Measurements from ENCODE around the gene AOAH. TPM values are rescaled to one million over a fixed set of nuclear protein-coding genes. Genes with fewer than 3 reads are reported as not detected.

AOAH gene
- total RNA-seq, 1 experiment from 2014 or later, result not detected

- no TSS peak for BruUV-seq (replicated peaks)
- CTCF ChIA-PET, result interaction anchor here (0.6 kb wide), 2 partner anchors 93 to 231 kb away, joined by 3 read pairs; no protein-coding TSS in a partner anchor
- H3K27ac Mint-ChIP-seq (ENCODE audit: low read depth, unreplicated experiment), result no peak overlapping the region
- POLR2A ChIA-PET, result no interaction called here
- H3K4me1 Mint-ChIP-seq (ENCODE audit: insufficient read depth, unreplicated experiment), result no peaks in the 10 kb centered on the region
- intact Hi-C loops (cut with micrococcal nuclease), result no loop called here
- no peak overlapping the region for H3K4me3 Mint-ChIP-seq (ENCODE audit: unreplicated experiment)
- H3K9me3 Mint-ChIP-seq (ENCODE audit: unreplicated experiment), result no peaks in the 10 kb centered on the region
- H3K27me3 Mint-ChIP-seq (ENCODE audit: insufficient read depth, unreplicated experiment), result no peaks in the 10 kb centered on the region
- no peak for DNase-seq (ENCODE audit: unreplicated experiment)
- H3K36me3 Mint-ChIP-seq (ENCODE audit: insufficient read depth, unreplicated experiment), result no peaks in the 10 kb centered on the region
- TF ChIP-seq CTCF (IDR thresholded peaks at IDR 0.05; ENCODE audit: unreplicated experiment), result no peak
These were observed 175.3 kb downstream of the AOAH start for GRCh38 chr7:36549029-36549428.

GRCh38 chr7:36547416-36547815 lies 176.9 kb downstream of the AOAH start:
- ChIA-PET POLR2A (no interaction called here), CTCF (no interaction called here)
- Mint-ChIP-seq H3K4me3 (ENCODE audit: unreplicated experiment) (no peak overlapping the region), H3K9me3 (ENCODE audit: unreplicated experiment) (no peaks in the 10 kb centered on the region), H3K27ac (ENCODE audit: low read depth, unreplicated experiment) (no peak overlapping the region), H3K4me1 (ENCODE audit: insufficient read depth, unreplicated experiment) (no peaks in the 10 kb centered on the region), H3K36me3 (ENCODE audit: insufficient read depth, unreplicated experiment) (no peaks in the 10 kb centered on the region), H3K27me3 (ENCODE audit: insufficient read depth, unreplicated experiment) (no peaks in the 10 kb centered on the region)
- DNase-seq (ENCODE audit: unreplicated experiment), result peak; percentile 55
- no peak for TF ChIP-seq CTCF (IDR thresholded peaks at IDR 0.05; ENCODE audit: unreplicated experiment)
- no TSS peak for BruUV-seq (replicated peaks)
- intact Hi-C loops (cut with micrococcal nuclease), result no loop called here

- Mint-ChIP-seq H3K4me3 (ENCODE audit: unreplicated experiment) (no peak overlapping the region), H3K27me3 (ENCODE audit: insufficient read depth, unreplicated experiment) (no peaks in the 10 kb centered on the region), H3K27ac (ENCODE audit: low read depth, unreplicated experiment) (no peak overlapping the region), H3K36me3 (ENCODE audit: insufficient read depth, unreplicated experiment) (no peaks in the 10 kb centered on the region), H3K4me1 (ENCODE audit: insufficient read depth, unreplicated experiment) (no peaks in the 10 kb centered on the region), H3K9me3 (ENCODE audit: unreplicated experiment) (no peaks in the 10 kb centered on the region)
- POLR2A ChIA-PET, result no interaction called here
- no TSS peak for BruUV-seq (replicated peaks)
- intact Hi-C loops (cut with micrococcal nuclease), result no loop called here
- TF ChIP-seq CTCF (IDR thresholded peaks at IDR 0.05; ENCODE audit: unreplicated experiment), result no peak
- DNase-seq (ENCODE audit: unreplicated experiment), result no peak
- CTCF ChIA-PET, result interaction anchor here (0.5 to 0.7 kb wide), 5 partner anchors 376 to 1747 kb away, joined by 3 to 6 read pairs (median 3); no protein-coding TSS in a partner anchor
These were observed 178.0 kb downstream of the AOAH start for GRCh38 chr7:36546331-36546730.

GRCh38 chr7:36545291-36545690 lies 179.0 kb downstream of the AOAH start:
- DNase-seq (ENCODE audit: unreplicated experiment), result no peak
- ChIA-PET POLR2A (interaction anchor here (0.9 kb wide), 1 partner anchor 19 kb away, joined by 5 read pairs; no protein-coding TSS in a partner anchor), CTCF (interaction anchor here (0.7 kb wide), 1 partner anchor 38 kb away, joined by 3 read pairs; no protein-coding TSS in a partner anchor)
- no peaks in the 10 kb centered on the region for H3K27me3 Mint-ChIP-seq (ENCODE audit: insufficient read depth, unreplicated experiment)
- no peaks in the 10 kb centered on the region for H3K9me3 Mint-ChIP-seq (ENCODE audit: unreplicated experiment)
- no TSS peak for BruUV-seq (replicated peaks)
- intact Hi-C loops (cut with micrococcal nuclease), result no loop called here
- H3K4me3 Mint-ChIP-seq (ENCODE audit: unreplicated experiment), result no peak overlapping the region
- no peaks in the 10 kb centered on the region for H3K4me1 Mint-ChIP-seq (ENCODE audit: insufficient read depth, unreplicated experiment)
- H3K36me3 Mint-ChIP-seq (ENCODE audit: insufficient read depth, unreplicated experiment), result no peaks in the 10 kb centered on the region
- no peak overlapping the region for H3K27ac Mint-ChIP-seq (ENCODE audit: low read depth, unreplicated experiment)
- no peak for TF ChIP-seq CTCF (IDR thresholded peaks at IDR 0.05; ENCODE audit: unreplicated experiment)
